HG03039 (cell line): Measurements from ENCODE around the gene LIM2.
"Not testable (repeated sequence)": the region's sequence is repeated elsewhere in the genome, so short reads cannot be mapped to it uniquely, and the experiment has no call there.

Experiments
- ATAC-seq: cut with Tn5 transposase; IDR thresholded peaks from one replicate; pipeline ENCODE4 v1.9.1; 2021; ENCODE audit warnings: mild to moderate bottlenecking, moderate library complexity; ENCODE audit not compliant: unreplicated experiment

LIM2 gene, protein sequence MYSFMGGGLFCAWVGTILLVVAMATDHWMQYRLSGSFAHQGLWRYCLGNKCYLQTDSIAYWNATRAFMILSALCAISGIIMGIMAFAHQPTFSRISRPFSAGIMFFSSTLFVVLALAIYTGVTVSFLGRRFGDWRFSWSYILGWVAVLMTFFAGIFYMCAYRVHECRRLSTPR

DNA sequence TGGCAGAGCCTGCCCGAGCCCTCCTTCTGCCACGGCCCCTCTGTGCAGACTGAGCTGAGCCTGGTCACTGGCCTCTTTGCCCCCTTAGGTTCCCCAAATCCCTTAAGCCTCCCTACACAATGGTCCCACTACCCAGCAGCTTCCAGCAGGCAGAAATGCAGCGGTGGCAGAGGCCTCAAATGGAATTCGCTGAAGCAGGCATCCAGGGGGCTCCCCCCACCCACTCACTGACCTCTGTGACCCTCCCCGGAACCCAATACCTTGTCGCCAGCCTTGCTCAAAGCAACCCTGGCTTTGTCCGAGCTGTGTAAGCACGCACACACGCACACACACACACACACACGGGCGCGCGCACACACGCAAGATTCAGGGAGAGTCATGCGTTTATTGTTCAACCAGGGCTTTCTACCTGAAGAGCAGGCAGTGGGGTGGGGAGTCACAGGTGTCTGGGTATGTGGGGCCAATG is at the start of gene LIM2:
Gene LIM2 (minus strand): TSS at position 51 of the 466 bp plus-strand sequence. CDS start 531 bp downstream, outside the sequence.
- no peak for ATAC-seq

DNA sequence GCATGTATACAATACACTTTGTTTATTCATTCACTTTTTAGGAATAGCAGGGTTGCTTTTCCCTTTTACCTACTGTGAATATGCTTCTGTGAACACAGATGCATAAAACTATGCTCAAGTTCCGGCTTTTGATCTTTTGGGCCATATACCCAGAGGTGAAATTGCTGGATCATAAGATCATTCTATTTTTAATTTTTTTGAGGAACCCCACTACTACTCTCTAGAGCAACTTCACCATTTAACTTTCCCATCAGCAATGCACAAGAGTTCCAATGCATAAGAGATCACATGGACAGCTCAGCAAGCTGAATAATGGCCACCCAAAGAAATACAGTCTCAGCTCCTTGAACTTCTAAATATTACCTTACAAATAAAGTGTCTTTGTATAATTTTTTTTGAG is 46.7 kb upstream of the LIM2 start:
- ATAC-seq, result no peak

DNA sequence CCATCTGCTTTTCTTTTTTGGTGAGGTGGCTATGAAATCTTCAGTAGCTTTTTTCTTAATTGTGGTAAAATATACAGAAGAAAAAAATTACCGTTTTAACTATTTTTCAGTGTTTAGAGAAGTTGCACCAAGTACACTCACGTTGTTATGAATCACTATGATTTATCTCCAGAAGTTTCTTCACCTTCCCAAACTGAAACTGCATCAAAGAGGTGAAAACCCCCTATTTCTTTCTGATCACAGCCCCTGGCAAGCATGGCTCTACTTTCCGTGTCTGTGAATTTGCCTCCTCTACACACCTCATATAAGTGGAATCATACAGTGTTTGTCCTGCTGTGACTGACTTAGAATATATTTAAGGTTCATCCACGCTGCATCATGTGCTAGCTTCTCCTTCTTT is 45.3 kb upstream of the LIM2 start:
- ATAC-seq, result no peak

DNA sequence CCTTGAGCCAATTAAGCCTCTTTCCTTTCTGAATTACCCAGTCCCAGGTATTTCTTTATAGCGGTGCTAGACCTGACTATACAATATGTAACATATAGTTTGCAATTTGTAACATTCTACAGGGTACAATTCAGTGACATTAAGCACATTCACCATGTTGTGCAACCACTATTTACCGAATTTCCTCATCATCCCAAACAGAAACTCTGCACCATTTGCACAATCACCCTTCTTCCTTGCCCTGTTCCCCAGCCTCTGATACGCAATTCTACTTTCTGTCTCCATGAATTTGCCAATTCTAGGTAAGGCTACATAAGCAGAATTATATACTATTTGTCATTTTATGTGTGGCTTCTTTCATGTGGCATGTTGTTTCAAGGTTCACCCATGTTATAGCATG is 43.4 kb upstream of the LIM2 start:
- no peak for ATAC-seq

DNA sequence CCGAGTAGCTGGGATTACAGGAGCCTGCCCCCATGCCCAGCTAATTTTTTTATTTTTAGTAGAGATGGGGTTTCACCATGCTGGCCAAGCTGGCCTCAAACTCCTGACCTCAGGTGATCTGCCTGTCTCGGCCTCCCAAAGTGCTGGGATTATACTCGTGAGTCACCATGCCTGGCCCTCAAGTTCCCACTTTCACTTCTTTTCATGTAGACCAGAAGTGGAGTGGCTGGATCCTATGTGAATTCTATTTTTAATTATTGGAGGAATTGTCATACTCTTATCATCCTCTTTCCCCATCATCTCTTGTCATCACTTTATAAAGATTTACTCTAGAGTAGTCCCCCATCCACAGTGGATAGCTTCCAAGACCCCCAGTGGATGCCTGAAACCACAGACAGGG is 42.4 kb upstream of the LIM2 start:
- ATAC-seq, result no peak

DNA sequence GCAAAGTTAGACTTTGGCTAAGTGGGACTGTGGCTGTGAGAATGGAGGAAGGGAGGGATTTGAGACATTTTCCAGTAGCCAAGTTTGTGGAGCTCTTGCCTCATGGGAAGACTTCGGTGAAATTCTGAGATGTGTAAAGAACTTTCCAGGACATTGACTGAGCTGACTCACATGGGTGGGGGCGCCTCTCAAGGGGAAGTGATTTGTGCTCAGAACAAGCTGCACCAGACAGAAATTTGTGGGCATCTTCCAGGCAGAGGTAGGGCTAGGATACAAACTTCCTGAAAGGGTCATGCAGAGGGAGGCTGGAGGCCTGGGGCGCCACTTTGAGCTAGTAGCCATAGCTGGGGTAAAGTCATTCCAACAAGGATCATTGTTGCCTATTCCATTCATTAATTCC is 39.4 kb upstream of the LIM2 start:
- no peak for ATAC-seq

DNA sequence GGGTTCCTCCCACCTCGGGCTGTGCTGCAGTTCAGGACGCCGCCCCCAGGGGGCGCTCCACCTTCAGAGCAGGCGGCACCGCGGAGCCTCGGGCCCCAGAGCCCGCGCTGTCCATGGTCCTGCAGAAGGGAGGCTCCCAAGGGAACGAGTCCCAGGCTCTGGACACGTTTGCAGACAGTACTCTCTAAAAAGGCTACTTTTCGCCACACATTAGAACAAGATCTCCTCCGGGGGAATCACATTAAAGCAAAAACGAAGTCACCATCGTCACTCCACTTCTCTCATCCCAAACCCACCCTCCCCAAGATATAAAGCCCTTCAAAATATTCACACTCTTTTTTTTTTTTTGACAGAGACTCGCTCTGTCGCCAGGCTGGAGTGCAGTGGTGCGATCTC is 34.3 kb upstream of the LIM2 start:
- no peak for ATAC-seq

DNA sequence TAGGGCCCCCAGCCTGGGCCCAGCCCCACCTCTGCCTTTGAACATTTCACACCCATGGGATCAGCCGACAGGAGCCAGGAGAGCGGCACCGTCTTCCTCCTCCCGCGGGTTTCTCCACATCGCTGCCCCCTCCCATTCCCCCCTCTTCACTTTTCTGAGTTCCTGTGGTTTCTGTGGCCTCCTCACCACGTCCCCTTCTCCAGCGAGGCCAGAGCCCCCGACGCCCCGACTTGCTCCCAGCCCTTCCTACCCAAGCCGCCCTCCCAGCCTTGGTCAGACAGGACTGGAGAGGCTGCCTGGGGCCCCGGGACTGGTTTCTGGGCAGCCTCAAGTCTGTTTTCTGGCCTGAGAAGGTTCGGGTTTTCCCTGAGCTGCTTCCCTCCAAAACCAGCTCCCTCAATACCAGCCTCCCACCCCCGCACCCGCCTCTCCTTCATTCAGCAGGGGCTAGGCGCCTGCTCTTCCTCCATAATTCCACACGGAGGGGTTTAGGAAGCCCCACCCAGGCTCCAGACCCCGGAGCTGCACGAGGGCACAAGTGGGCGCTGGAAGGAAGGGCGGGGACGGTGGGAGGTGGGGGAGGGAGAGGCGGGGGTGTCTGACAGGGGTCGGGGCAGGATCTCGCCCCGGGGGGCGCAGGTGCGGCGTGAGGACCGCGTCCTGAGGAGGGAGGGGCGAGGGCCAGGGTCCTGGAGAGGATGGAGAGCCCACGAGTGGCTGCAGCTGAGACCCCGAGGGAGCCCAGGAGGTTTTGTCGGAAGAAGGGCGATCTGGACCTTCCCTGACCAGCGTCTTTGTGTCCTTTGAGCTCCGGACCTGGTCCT is 33.7 kb upstream of the LIM2 start:
- ATAC-seq, result no peak

DNA sequence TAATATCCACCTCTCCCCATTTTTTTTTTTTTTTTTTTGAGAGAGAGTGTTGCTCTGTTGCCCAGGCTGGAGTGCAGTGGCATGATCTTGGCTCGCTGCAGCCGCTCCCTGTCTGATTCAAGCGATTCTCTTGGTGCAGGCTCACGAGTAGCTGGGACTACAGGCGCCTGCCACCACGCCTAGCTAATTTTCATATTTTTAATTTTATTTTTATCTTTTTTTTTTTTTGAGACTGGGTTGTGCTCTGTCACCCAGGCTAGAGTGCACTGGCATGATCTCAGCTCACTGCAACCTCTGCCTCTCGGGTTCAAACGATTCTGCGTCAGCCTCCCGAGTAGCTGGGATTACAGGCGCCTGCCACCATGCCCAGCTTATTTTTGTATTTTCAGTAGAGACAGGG is 32.7 kb upstream of the LIM2 start:
- not testable (repeated sequence) for ATAC-seq

DNA sequence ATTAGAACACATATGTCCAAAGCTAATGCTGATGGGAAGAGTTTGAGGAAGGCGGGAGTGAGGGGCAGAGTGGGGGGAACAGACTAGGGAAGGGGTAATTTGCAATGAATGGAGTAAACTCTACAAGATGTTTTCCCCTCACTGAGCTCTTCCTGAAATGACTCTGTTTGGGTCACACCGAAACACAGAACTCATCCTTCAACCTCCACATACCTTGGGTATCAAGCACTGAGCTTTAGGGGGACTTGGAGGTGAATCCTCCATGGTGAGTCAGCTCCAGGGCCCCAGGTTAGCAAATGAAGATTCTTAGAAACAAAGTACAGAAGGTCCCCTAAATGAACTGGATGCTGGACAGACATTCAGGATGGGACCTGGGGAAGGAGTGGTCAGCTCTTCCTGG is 30.9 kb upstream of the LIM2 start:
- ATAC-seq, result no peak

DNA sequence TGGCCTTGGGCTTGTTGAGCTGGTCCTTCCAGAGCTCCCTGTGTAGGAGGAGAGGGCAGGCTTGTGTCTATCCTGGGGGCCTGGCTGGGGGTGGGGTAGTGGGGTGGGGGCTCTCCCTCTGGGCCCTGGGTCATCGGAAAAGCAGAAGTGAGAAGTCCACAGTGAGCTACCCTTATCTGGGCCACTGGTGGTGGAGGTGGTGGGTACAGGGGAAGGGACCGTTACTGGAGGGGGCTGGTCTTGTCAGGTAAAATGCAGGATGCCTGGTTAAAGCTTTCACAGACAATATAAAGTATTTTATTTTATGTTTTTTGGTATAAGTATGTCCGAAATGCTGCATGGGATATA is 30.0 kb upstream of the LIM2 start:
- ATAC-seq, result peak; percentile 15

DNA sequence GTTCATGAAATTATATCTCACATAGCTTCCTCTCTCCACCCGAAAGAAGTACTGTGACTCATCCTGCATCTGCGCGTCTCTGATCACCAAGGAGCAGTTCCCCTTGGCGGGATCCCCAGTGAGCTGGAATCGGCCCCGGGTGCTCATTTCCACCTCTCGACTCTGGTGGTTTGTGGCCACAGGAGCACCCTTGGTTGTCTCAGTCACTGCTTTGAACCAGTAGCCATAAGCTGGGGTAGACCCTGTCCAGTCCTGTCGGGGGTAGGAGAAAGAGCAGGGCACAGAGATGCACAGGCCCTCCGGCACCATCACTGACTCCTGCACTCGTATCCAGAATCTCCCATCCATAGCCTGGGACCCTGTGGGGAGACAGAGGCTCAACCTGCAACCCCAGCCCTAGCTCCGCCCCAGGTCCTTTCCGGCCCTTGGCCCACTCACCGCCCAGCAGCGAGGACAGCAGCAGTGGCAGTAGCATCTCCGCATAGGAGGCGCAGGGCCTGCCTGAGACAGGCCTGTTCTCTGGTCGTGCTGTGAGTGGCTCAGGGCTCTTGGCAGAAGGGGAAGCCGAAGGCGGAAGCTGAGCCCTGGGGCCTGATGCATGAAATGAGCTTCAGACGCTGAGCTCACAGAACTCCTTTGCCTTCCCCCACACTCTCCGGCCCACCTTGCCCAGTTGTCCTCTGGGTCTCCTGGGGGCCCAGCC is 29.5 kb upstream of the LIM2 start, which contains the start of gene SIGLEC10:
Gene SIGLEC10 (minus strand): TSS at position 536 of the 703 bp plus-strand sequence. CDS start 61 bp downstream, at position 475.
- peak; percentile 39 for ATAC-seq

DNA sequence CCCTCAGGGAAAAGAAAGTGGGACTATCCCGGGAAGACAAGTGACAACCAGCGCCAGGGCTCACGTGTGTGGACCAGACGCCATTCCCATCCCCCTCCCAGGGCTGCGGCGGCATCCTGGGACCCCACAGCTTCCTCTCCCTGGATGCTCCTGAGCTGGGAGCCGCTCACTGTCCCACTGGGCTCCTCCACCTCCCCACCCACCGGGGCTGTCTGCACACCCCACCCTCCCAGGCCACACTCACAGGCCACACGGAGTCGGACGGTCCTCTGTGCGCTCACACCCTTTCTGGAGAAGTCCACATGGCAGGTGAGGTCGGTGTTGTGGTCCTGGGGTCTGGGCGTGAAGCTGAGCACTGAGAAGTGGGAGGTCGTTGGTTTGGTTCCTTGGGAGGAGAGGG is 28.6 kb upstream of the LIM2 start:
- ATAC-seq, result not testable (repeated sequence)

DNA sequence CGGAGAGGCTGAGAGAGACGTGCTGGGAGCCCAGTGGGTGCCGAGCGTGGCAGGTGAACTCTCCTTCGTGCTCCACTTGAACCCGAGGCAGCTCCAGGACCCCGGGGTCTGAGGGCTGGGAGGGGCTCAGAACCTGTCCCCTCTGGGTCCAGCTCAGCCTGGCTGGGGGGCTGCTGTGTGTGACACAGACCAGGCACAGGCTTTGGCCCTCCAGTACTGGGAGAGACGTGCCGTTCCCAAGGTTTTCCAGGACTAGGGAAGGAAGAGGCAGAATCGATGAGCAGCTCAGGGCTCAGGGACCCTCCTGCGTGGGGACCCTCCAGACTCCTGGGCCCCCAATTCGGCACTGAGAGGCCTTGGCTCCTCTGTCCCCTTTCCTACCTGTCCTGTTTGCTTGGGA is 27.4 kb upstream of the LIM2 start:
- ATAC-seq, result no peak

DNA sequence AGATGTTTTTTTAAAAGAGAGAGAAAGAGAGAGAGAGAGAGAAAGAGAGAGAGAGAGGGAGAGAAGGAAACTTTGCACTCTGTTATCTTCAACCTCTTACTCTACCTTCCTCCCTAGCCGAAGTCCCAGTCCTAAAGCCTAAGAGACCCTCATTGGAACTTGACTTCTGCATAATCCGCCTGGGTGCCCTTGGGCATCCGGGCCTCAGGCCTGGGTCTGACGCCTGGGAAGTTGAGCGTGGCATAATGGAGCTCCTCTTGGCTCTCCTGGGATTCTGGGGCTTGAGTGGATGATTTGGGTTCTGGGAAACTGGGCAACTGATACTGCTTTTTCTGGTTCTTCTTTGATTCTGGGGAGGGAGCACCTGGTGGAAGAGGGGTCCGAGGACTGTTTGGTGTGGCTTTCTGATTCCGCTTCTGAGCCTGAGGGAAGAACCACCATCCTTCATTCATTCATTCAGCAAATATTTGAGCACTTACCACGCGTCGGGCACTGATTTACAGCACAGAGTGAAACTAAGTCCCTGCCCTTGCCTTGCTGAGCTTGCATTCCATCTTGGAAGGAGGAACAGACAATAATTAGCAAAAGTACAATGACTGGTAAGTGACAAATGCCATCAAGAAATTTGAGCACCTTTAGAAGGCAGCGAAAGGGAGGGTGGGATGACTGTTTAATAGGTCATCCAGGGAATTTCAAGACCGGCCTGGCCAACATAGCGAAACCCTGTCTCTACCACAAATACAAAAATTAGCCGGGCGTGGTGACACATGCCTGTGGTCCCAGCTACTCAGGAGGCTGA is 23.4 kb upstream of the LIM2 start:
- ATAC-seq, result no peak

DNA sequence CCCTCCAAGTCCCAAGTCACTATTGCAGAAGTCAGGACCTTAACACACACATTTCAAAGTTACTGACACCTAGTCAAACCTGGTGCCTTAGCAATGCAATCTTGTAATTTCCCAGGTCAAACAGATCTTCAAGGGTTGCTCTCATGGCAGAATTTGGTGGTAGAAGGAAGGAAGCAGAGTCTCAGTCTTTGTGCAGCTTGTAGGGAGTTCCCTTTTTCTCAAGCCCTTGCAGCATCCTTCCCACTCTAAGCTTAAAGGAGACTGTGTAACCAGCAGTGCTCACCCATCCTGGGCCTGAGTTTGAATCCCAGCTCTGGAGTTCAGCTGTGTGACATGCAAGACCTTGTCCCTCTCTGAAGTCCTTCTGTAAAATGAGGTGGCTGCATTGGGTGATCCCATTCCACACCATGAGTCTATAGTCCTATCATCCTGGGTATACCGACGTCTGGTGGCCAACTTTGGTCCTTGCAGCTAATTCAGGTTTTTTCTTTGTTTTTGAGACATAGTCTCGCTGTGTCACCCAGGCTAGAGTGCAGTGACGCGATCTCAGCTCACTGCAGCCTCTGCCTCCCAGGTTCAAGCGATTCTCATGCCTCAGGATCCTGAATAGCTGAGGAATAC is 19.8 kb upstream of the LIM2 start:
- ATAC-seq, result no peak

DNA sequence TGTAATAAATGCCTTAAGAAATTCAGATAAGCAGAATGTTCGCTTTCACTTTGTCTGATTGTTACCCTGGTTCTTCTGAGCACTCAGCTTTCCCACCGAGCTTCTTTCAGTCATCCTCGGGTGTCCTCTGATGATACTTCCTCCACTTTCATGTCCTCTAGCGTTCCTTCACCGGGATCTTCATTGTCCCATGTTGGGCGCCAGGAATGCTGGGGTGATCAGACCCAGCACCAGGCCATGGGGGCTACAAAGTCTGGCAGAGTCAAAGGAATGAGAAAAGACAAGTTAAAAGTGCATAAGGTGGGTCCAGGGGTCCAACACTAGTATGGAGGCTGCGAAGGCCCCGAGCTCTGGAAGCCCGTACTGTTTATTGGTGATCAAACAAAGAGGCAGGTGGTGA is 14.3 kb upstream of the LIM2 start:
- ATAC-seq, result no peak

DNA sequence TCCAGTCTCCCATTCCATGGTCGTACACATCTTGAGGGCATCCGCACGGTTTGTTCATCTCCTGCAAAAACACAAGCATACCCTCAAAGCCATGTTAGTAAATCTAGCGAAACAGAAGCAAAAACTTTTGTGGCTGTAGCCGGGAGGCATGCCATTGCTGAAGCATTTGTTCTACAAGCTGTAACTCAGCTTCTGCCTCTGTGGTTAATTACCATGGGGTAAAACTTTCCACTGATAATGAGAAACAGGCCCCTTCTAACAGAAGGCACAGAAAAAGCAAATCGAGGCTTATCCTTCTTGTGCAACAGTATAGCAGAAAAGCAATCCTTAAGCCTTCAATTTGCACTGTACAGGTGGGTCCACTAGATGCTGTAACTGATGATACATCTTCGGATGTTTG is 12.2 kb upstream of the LIM2 start:
- ATAC-seq, result not testable (repeated sequence)

DNA sequence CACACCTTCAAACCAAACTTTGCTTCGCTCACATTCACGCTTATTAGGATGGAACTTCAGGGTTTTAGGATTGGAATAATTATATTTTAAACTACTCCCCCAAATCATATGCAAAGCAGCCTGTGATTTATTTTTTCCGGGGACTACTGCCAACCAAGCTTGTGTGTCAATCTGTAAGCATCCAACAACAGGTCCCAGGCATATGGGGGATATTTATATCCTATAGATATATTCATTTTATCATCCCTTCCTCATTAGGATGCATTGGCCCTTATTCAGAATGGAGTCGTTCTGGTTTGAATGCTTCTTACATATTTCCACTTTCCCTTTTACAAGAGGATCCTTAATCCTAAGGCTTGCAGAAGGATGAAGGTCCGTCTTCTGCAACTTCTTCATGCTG is 11.5 kb upstream of the LIM2 start:
- ATAC-seq, result no peak

DNA sequence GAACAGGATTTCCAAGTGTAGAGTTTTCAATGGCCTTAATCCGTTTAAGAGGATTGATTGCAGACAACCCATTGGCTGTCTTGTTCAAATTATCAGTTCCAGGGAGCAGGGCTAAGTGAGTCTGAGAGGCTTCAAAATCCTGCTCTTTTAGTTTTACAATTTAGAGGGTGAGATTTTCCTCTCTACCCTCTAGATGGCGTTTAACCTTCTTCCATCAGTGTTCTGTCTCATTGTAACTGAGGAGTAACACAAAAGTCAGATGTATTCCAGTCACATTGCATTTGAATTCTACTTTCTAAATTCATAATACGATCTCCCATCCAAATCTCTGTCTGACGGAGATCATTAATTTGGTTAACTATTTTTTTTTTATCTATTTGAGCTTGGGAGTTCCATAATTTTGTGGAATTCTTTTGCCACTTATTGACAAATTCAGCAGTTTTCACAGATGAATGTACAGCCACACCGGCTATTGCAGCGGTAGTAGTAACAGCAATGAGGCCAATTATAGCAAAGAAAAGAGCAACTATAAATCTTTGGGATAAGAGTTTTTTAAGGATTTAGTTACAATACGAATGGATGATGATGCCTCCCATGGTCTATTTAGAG is 10.4 kb upstream of the LIM2 start:
- ATAC-seq, result no peak
